Posterior cingulate gyrus (tissue), 11 donors: ENCODE measurements around the gene RAB33B.
"Not testable (repeated sequence)": the region's sequence is repeated elsewhere in the genome, so short reads cannot be mapped to it uniquely, and the experiment has no call there.

Experiments used
- DNase-seq, 10 donors: peaks; one replicate each; pipeline versions ENCODE4 v3.0.0 to v3.0.0-alpha.2; 2020 to 2021; ENCODE audit warnings: mixed read lengths in 3 of 10
- intact Hi-C: fragments of 100-400 bp; cut with DNase I; formaldehyde crosslinking; loops from one replicate; pipeline ENCODE4 v1.15.1; 2023

The RAB33B gene

DNA sequence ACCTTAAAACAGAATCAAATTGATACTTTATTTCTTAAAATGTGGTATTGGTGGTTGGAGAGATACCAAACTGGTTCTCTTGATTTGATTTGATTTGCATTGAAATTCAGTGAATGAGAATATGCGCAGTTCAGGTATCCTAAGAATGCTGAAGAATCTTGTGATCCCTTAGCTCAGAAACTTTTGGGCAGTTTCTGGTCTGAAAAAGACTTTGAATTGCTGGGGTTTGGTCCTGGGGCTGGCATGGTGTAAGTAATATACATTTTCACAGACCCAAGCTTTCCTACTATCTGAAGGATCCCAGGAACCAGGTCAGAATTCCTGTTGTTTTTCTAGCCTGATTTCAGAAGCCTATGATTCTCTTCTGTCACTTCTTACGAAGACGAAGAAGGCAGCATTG lies 6.6 kb downstream of the RAB33B start:
- intact Hi-C loops: no loop called here
- DNase-seq: no peak

GRCh38 chr4:139461022-139461628 lies 7.2 kb downstream of the RAB33B start:
- no peak for DNase-seq
- intact Hi-C loops: no loop called here

DNA sequence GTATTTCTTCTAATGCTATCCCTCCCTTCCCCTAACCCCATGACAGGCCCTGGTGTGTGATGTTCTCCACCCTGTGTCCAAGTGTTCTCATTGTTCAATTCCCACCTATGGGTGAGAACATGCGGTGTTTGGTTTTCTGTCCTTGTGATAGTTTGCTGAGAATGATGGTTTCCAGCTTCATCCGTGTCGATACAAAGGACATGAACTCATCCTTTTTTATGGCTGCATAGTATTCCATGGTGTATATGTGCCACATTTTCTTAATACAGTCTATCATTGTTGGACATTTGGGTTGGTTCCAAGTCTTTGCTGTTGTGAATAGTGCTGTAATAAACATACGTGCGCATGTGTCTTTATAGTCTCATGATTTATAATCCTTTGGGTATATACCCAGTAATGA lies 10.6 kb downstream of the RAB33B start:
- DNase-seq, intact Hi-C loops: not testable (repeated sequence)

DNA sequence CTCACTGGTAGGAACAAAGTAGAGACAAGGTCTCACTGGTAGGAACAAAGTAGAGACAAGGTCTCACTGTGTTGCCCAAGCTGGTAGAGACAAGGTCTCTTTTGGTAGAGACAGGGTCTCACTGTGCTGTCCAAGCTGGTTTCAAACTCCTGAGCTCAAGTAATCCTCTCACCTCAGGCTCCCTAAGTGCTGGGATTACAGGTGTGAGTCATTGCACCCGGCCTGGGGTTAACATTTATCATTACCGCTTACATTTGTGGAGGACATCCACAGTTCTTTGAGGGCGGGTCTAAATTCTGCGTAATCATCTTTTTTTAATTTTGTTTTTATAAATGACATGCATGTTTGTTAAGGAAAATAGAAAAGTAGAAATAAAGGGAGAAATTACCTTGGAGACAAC lies 12.0 kb downstream of the RAB33B start:
- no peak for DNase-seq
- intact Hi-C loops: no loop called here

GRCh38 chr4:139468756-139469155 lies 14.8 kb downstream of the RAB33B start:
- intact Hi-C loops, DNase-seq: not testable (repeated sequence)

DNA sequence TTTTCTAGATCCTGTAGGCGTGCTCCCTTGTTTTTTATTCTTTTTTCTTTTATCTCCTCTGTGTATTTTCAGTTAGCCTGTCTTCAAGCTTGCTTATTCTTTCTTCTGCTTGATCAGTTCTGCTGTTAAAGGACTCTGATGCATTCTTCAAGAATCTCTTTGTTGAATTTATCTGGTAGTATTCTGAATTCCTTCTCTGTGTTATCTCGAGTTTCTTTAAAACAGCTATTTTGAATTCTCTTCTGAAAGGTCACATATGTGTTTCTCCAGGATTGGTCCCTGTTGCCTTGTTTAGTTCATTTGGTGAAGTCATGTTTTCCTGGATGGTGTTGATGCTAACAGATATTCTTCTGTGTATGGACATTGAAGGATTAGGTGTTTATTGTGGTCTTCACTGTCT lies 15.3 kb downstream of the RAB33B start:
- intact Hi-C loops: no loop called here
- no peak for DNase-seq

DNA sequence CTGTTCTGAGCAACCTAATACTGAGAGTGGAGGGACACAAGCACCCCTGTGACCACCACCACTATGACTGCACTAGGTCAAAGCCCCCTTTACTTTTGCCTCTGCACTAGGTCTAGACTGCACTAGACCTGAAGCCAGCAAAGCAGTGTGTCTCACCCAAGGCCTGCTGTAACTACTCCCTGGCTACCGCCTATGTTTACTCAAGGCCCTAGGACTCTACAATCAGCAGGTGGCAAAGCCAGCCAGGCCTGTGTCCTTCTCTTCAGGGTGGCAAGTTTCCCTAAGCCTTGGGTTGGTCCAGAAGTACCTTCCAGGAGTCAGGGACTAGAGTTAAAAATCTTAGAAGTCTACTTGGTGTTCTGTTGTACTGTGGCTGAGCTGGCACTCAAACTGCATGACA lies 15.9 kb downstream of the RAB33B start:
- no peak for DNase-seq
- intact Hi-C loops: no loop called here

DNA sequence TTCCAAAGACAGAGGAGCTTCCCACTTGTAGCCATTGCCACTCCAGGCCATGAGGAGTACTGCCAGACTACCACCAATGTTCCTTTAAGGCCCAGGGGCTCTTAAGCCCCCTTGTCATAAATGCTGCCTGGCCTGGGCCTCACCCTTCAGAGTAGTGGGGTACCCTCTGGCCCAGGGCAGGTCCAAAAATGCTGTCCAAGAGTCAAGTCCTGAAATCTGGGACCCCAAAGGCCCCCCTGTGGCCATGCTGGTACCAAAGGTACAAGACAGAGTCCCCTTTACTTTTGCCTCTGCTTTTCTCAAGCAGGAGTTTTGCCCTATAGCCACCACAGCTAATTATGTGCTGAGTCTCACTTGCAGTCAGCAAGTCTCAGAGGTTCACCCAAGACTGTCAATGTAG lies 16.4 kb downstream of the RAB33B start:
- no peak for DNase-seq
- intact Hi-C loops: no loop called here

DNA sequence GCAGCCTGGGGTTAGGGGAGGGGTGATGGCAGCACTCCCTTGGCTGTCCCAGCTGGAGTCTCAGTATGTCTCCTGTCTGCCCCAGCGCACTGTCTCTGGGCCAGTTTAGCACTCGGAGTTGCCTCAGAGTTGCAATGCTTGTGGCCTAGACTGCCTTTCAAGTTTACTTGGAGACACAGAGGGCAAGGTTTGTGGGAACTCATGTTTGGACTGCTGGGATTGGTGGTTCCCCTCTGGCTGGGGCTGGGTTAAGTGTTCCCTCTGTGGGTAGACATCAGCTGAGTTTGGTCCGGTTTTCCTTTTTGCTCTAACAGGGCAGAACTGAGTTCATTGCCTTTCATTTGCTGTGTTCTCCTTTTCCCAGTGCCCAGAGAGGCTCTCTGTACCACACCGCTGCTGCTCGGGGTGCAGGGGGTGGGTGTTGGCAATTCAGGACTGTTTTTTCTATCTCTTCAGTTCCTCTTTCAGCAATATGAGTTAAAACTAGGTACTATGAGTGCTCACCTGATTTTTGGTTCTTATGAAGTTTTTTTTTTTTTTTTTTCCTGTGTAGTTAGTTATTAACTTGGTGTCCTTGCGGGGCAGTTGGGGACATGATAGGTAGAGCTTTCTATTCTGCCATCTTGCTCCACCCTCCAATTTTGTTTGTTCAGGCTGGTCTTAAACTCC lies 17.2 kb downstream of the RAB33B start:
- intact Hi-C loops: no loop called here
- DNase-seq: no peak

GRCh38 chr4:139472852-139473251 lies 18.9 kb downstream of the RAB33B start:
- no peak for DNase-seq
- intact Hi-C loops: no loop called here

- intact Hi-C loops: no loop called here
- DNase-seq: no peak
These were observed 22.4 kb downstream of the RAB33B start for GRCh38 chr4:139476363-139476762.

- intact Hi-C loops: no loop called here
- DNase-seq: no peak
These were observed 27.5 kb downstream of the RAB33B start for GRCh38 chr4:139481465-139481864.

DNA sequence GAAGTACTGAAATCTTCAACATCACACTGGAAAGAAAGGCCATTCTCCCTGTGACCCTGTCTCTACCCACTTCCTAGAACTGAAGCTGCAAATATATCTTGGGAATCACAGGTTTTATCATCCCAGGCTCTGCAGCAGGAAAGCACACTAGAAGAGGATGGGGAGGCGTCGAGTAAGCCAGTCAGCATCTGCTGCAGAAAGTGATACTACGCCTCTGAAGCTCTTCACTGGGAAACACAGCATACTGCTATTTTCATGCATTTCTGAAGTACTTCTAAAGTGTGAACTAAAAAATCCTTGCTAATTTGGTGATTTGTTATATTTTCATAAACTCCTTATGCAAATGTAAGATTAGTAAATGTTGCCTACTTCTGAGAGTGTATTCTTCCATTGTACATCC lies 29.1 kb downstream of the RAB33B start:
- peak in 2 of 10 donors; percentile 18 for DNase-seq
- intact Hi-C loops: no loop called here

DNA sequence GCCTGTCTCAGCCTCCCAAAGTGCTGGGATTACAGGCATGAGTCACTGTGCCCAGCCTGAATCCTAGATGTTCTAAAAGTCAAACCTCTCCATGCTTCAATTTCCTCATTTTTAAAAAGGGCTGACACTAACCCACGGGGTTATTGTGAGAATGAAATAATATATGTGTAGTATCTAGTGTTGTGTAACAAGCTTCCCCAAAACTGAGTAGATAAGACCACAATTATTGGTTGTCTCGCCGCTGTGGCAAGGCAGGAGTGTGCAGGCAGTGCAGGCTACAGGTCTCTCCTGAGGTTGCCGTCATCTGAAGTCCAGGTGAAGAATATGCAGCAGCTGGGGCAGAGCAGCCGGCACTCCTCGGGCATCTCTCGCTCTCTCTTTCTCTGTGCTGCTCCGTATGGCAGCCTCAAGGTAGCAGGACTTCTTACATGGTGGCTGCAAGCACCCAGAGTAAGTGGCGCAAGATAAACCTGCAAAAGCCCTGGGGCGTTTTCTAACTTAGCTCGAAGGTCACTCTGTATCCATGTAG lies 30.9 kb downstream of the RAB33B start:
- intact Hi-C loops: no loop called here
- no peak for DNase-seq

GRCh38 chr4:139488442-139488841 lies 34.5 kb downstream of the RAB33B start:
- intact Hi-C loops: no loop called here

DNA sequence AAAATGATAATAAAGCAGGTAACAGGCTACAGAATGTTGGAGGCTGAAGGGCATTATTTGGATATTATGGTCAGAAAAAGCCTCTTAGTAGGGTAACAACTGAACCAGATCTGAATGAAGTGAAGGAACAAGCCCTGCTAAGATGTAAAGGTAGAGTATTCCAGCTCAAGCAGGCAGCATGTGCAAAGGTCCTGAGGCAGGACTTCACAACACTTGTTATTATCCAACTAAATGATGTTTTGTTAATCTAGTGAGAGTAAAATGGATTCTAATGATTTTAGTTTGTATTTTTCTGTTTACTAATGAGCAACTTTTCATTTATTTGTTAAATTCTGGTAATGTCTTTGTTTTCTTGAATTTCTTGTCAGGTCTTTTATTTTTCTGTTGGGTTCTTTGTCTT lies 35.7 kb downstream of the RAB33B start:
- no peak for DNase-seq
- intact Hi-C loops: no loop called here

More at GRCh38 chr4:139488442-139488841, 34.5 kb downstream of the RAB33B start:
- DNase-seq: no peak

DNA sequence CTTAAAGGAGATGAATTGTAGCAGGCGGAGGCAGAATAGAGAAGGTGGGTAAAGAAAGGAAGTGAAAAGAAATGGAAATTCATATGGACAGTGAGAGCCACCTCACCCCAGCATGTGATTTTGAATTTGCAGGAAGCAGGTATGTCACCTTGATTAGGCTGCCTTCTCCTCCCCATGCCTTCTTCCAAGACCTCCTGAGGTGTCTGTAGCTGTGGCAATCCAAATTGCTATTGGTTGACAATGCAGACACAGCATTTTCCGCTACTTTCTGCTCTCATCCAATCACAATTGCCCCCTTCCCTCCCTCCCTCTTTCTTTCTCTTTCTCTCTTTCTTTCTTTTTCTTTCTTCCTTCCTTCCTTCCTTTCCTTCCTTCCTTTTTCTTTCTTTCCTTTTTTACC lies 38.5 kb downstream of the RAB33B start:
- intact Hi-C loops: no loop called here
- no peak for DNase-seq

- intact Hi-C loops: no loop called here
- DNase-seq: no peak
These were observed 39.3 kb downstream of the RAB33B start for GRCh38 chr4:139493176-139493575.

DNA sequence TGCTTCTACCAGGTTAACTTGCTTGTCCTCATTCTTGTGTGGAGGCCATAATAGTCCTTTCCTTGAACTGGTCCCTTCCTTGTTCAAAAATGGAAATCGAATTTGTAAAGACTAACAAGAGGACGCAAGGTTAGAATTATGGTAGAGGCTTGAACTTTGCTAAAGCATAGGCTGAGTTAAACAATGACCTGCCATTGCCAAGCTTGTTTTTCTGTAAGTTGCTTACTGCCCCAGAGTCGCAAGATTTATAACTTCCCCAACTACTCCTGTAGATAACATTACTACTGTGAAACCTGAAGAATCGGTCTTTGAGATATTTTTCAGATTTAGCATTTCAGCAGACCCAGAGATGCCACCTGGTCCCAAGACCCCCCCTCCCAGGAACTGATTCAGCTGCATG lies 45.3 kb downstream of the RAB33B start:
- intact Hi-C loops: loop anchor here (5.0 kb wide), 2 partner anchors 33 to 133 kb away; no protein-coding TSS in a partner anchor
- no peak for DNase-seq

DNA sequence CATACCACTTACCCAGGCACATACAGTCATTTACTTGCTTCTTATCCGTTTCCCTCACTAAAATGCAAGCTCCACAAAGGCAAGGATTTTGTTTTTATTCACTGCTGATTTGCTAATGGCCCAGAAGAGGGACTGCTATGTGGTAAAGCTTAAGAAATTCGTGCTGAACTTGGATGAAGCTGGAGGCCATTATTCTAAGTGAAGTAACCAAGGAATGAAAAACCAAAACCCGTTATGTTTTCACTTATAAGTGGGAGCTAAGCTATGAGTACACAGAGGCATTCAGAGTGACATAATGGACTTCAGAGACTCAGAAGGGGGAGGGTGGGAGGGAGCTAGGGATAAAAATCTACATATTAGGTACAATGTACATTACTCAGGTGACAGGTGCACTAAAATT lies 47.2 kb downstream of the RAB33B start:
- DNase-seq: no peak
- intact Hi-C loops: loop anchor here (10.0 kb wide), 1 partner anchor 276 kb away; no protein-coding TSS in a partner anchor

DNA sequence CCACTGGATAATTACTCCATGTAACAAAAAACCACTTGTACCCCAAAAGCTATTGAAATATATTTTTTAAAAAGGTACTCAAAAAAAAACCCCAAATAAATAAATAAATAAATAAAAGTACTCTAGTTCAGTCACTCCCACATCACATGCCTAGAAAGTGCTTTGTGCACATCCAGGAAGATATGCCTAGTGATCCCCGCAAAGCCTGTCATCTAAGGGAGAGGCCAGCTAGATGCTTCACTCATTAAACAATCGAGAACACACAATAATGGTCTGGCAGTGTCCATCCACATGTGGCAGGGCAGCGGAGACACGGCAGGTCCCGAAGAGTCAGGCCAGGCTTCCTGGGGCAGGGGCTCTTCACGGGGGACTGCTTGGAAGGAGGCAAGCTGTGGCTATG lies 47.6 kb downstream of the RAB33B start:
- intact Hi-C loops: loop anchor here (10.0 kb wide), 1 partner anchor 277 kb away; no protein-coding TSS in a partner anchor

More for the DNA sequence above, 47.6 kb downstream of the RAB33B start:
- no peak for DNase-seq
